ENCODE data around the gene ITGA5.

DNA sequence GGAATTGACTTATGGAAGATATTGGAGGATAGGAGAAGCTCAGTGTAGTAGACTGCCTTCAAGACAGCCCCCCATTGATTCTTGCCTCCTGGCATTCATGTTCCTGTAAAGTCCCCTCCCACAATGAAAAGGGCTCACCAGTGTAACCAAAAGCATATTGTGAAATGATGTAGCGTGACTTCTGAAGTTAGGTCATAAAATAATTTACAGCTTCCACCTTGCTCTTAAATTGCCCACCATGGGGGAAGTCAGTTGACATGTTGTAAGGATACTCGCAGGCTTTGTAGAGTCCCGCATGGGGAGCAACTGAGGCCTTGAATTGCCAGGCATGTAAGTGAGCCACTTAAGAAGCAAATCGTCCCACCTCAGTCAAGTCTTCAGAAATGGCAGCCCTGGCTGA, 29.3 kb upstream of the ITGA5 start:
- TF ChIP-seq, protein P1, sequence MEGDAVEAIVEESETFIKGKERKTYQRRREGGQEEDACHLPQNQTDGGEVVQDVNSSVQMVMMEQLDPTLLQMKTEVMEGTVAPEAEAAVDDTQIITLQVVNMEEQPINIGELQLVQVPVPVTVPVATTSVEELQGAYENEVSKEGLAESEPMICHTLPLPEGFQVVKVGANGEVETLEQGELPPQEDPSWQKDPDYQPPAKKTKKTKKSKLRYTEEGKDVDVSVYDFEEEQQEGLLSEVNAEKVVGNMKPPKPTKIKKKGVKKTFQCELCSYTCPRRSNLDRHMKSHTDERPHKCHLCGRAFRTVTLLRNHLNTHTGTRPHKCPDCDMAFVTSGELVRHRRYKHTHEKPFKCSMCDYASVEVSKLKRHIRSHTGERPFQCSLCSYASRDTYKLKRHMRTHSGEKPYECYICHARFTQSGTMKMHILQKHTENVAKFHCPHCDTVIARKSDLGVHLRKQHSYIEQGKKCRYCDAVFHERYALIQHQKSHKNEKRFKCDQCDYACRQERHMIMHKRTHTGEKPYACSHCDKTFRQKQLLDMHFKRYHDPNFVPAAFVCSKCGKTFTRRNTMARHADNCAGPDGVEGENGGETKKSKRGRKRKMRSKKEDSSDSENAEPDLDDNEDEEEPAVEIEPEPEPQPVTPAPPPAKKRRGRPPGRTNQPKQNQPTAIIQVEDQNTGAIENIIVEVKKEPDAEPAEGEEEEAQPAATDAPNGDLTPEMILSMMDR (IDR thresholded peaks at IDR 0.05), result no peak
- no peak for TF ChIP-seq POLR2A (IDR thresholded peaks at IDR 0.05)
